ENCODE measurements around the gene SLX9. TPM values are rescaled to one million over a fixed set of nuclear protein-coding genes. Genes with fewer than 3 reads are reported as not detected.
A peak's percentile ranks its signal among the peaks of the same experiment; 100 is the strongest.

Gene SLX9
- total and polyA plus RNA-seq, 7 experiments from 2014 or later = 13.2 to 46.4 (median 19.2) TPM

- no peak overlapping the region for H3K27ac Mint-ChIP-seq
- ATAC-seq = no peak
- H3K27ac ChIP-seq (ENCODE audit: low read depth, low read length) = no peak overlapping the region
- CTCF ChIA-PET = no interaction called here
- no peak overlapping the region for H3K4me3 ChIP-seq (ENCODE audit: low read length)
- intact Hi-C loops (cut with micrococcal nuclease) = no loop called here
- H3K27me3 Mint-ChIP-seq = no peaks in the 10 kb centered on the region
- H3K36me3 Mint-ChIP-seq = peaks cover 0 to 46% (median 18%) of the 10 kb centered on the region in 5 donors
- H3K9me3 Mint-ChIP-seq = no peaks in the 10 kb centered on the region
- no peak for DNase-seq
- no peak overlapping the region for H3K4me3 Mint-ChIP-seq
- H3K4me1 ChIP-seq (ENCODE audit: control insufficient read depth in 2 of 2, insufficient read depth in 2 of 2, low read length in 2 of 2) = peaks cover 9% of the 10 kb centered on the region in 2 donors
- no peaks in the 10 kb centered on the region for H3K9me3 ChIP-seq (ENCODE audit: control insufficient read depth in 2 of 3, low read length in 3 of 3)
- POLR2A ChIA-PET = no interaction called here
- H3K36me3 ChIP-seq (ENCODE audit: control insufficient read depth in 2 of 3, insufficient read depth in 3 of 3, low read length in 3 of 3) = peaks cover 0 to 63% (median 4%) of the 10 kb centered on the region in 3 experiments
- no peaks in the 10 kb centered on the region for H3K27me3 ChIP-seq (ENCODE audit: control insufficient read depth in 2 of 2, insufficient read depth in 2 of 2, low read length in 2 of 2)
- peaks cover 21 to 33% (median 25%) of the 10 kb centered on the region in 7 donors for H3K4me1 Mint-ChIP-seq
Observed at GRCh38 chr21:44960141-44961092, 20.6 kb downstream of the SLX9 start.

DNA sequence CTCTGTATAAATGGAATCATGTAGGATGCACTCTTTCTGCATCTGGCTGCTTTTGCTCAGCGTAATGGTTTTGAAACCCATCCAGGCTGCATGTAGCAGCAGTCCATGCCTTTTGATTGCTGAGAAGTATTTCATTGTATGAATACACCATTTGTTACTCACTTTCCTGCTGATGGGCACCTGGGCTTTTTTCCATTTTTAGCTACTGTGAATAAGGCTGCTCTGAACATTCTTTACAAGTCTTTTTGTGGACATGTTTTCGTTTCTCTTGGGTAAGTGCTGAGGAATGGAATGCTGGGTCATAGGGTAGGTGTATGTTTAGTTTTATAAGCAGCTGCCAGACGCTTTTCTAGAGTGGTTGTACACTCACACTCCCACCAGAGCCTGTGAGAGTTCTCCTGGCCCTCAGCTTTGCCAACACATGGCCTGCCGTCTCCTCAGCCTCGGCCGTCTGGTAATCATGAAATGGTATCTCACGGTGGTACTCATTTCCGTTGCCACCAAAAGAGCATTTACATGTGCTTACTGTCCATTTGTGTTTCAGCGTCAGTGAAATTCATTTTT, 22.7 kb downstream of the SLX9 start:
- no peaks in the 10 kb centered on the region for H3K9me3 ChIP-seq (ENCODE audit: control insufficient read depth in 2 of 3, low read length in 3 of 3)
- peaks cover 14 to 28% of the 10 kb centered on the region in 2 donors for H3K4me1 ChIP-seq (ENCODE audit: control insufficient read depth in 2 of 2, insufficient read depth in 2 of 2, low read length in 2 of 2)
- Mint-ChIP-seq H3K27ac (peak overlapping the region in 1 of 9 donors; percentile 4), H3K27me3 (no peaks in the 10 kb centered on the region), H3K4me3 (no peak overlapping the region), H3K4me1 (peaks cover 28 to 42% (median 38%) of the 10 kb centered on the region in 7 donors), H3K36me3 (peaks cover 0 to 36% (median 12%) of the 10 kb centered on the region in 5 donors), H3K9me3 (no peaks in the 10 kb centered on the region)
- no peak overlapping the region for H3K27ac ChIP-seq (ENCODE audit: low read depth, low read length)
- ATAC-seq (no peak), DNase-seq (no peak)
- POLR2A ChIA-PET = no interaction called here
- no peaks in the 10 kb centered on the region for H3K27me3 ChIP-seq (ENCODE audit: control insufficient read depth in 2 of 2, insufficient read depth in 2 of 2, low read length in 2 of 2)
- CTCF ChIA-PET = interaction anchor here (1.1 to 2.8 kb wide), 2 partner anchors 13 to 176 kb away, joined by 4 to 9 read pairs; no protein-coding TSS in a partner anchor
- no peak overlapping the region for H3K4me3 ChIP-seq (ENCODE audit: low read length)
- intact Hi-C loops (cut with micrococcal nuclease) = no loop called here
- peaks cover 0 to 50% (median 6%) of the 10 kb centered on the region in 3 experiments for H3K36me3 ChIP-seq (ENCODE audit: control insufficient read depth in 2 of 3, insufficient read depth in 3 of 3, low read length in 3 of 3)

GRCh38 chr21:44964381-44964780, 24.6 kb downstream of the SLX9 start:
- peaks cover 0 to 33% (median 12%) of the 10 kb centered on the region in 5 donors for H3K36me3 Mint-ChIP-seq
- no peaks in the 10 kb centered on the region for H3K27me3 Mint-ChIP-seq
- Histone ChIP-seq H3K4me3 (ENCODE audit: low read length) (no peak overlapping the region), H3K4me1 (ENCODE audit: control insufficient read depth in 2 of 2, insufficient read depth in 2 of 2, low read length in 2 of 2) (peaks cover 14 to 34% of the 10 kb centered on the region in 2 donors), H3K36me3 (ENCODE audit: control insufficient read depth in 2 of 3, insufficient read depth in 3 of 3, low read length in 3 of 3) (peaks cover 0 to 42% (median 7%) of the 10 kb centered on the region in 3 experiments), H3K27ac (ENCODE audit: low read depth, low read length) (no peak overlapping the region), H3K27me3 (ENCODE audit: control insufficient read depth in 2 of 2, insufficient read depth in 2 of 2, low read length in 2 of 2) (no peaks in the 10 kb centered on the region), H3K9me3 (ENCODE audit: control insufficient read depth in 2 of 3, low read length in 3 of 3) (no peaks in the 10 kb centered on the region)
- H3K27ac Mint-ChIP-seq = peak overlapping the region in 1 of 9 donors; percentile 57
- no peak for DNase-seq
- H3K4me3 Mint-ChIP-seq = peak overlapping the region in 5 of 10 donors; percentile 12 to 77 (median 50)
- ATAC-seq = no peak
- H3K9me3 Mint-ChIP-seq = no peaks in the 10 kb centered on the region
- intact Hi-C loops (cut with micrococcal nuclease) = no loop called here
- CTCF ChIA-PET = interaction anchor here (1.0 to 2.8 kb wide), 2 partner anchors 15 to 164 kb away, joined by 3 to 9 read pairs; no protein-coding TSS in a partner anchor
- peaks cover 31 to 54% (median 45%) of the 10 kb centered on the region in 7 donors for H3K4me1 Mint-ChIP-seq
- POLR2A ChIA-PET = interaction anchor here (0.7 to 1.2 kb wide), 2 partner anchors 23 to 51 kb away, joined by 3 read pairs; no protein-coding TSS in a partner anchor

GRCh38 chr21:44965251-44966022, 25.6 kb downstream of the SLX9 start:
- H3K27ac ChIP-seq (ENCODE audit: low read depth, low read length) = no peak overlapping the region
- Mint-ChIP-seq H3K27ac (peak overlapping the region in 5 of 9 donors; percentile 0 to 52 (median 8)), H3K4me3 (peak overlapping the region; percentile 54 to 81 (median 71)), H3K27me3 (no peaks in the 10 kb centered on the region), H3K9me3 (no peaks in the 10 kb centered on the region), H3K36me3 (peaks cover 0 to 38% (median 12%) of the 10 kb centered on the region in 5 donors), H3K4me1 (peaks cover 38 to 63% (median 54%) of the 10 kb centered on the region in 7 donors)
- CTCF ChIA-PET = interaction anchor here (1.1 to 1.3 kb wide), 2 partner anchors 163 to 173 kb away, joined by 3 to 4 read pairs; no protein-coding TSS in a partner anchor
- peaks cover 14 to 34% of the 10 kb centered on the region in 2 donors for H3K4me1 ChIP-seq (ENCODE audit: control insufficient read depth in 2 of 2, insufficient read depth in 2 of 2, low read length in 2 of 2)
- POLR2A ChIA-PET = no interaction called here
- H3K36me3 ChIP-seq (ENCODE audit: control insufficient read depth in 2 of 3, insufficient read depth in 3 of 3, low read length in 3 of 3) = peaks cover 0 to 32% (median 4%) of the 10 kb centered on the region in 3 experiments
- DNase-seq (peak in 5 of 9 donors; percentile 18 to 51 (median 21)), ATAC-seq (peak; percentile 44)
- intact Hi-C loops (cut with micrococcal nuclease) = no loop called here
- H3K27me3 ChIP-seq (ENCODE audit: control insufficient read depth in 2 of 2, insufficient read depth in 2 of 2, low read length in 2 of 2) = no peaks in the 10 kb centered on the region
- H3K4me3 ChIP-seq (ENCODE audit: low read length) = peak overlapping the region; percentile 32
- H3K9me3 ChIP-seq (ENCODE audit: control insufficient read depth in 2 of 3, low read length in 3 of 3) = no peaks in the 10 kb centered on the region

- Mint-ChIP-seq H3K9me3 (no peaks in the 10 kb centered on the region), H3K4me3 (peak overlapping the region in 7 of 10 donors; percentile 12 to 81 (median 62)), H3K4me1 (peaks cover 38 to 64% (median 54%) of the 10 kb centered on the region in 7 donors)
Observed at GRCh38 chr21:44966135-44967081, 26.6 kb downstream of the SLX9 start.

More at GRCh38 chr21:44966135-44967081, 26.6 kb downstream of the SLX9 start:
- intact Hi-C loops (cut with micrococcal nuclease) = no loop called here
- DNase-seq (no peak), ATAC-seq (no peak)
- H3K36me3 Mint-ChIP-seq = peaks cover 0 to 30% (median 9%) of the 10 kb centered on the region in 5 donors
- H3K9me3 ChIP-seq (ENCODE audit: control insufficient read depth in 2 of 3, low read length in 3 of 3) = no peaks in the 10 kb centered on the region
- peaks cover 14 to 34% of the 10 kb centered on the region in 2 donors for H3K4me1 ChIP-seq (ENCODE audit: control insufficient read depth in 2 of 2, insufficient read depth in 2 of 2, low read length in 2 of 2)
- peaks cover 0 to 29% (median 3%) of the 10 kb centered on the region in 3 experiments for H3K36me3 ChIP-seq (ENCODE audit: control insufficient read depth in 2 of 3, insufficient read depth in 3 of 3, low read length in 3 of 3)
- no peak overlapping the region for H3K4me3 ChIP-seq (ENCODE audit: low read length)
- H3K27ac ChIP-seq (ENCODE audit: low read depth, low read length) = no peak overlapping the region
- no peak overlapping the region for H3K27ac Mint-ChIP-seq
- H3K27me3 ChIP-seq (ENCODE audit: control insufficient read depth in 2 of 2, insufficient read depth in 2 of 2, low read length in 2 of 2) = no peaks in the 10 kb centered on the region
- ChIA-PET POLR2A (interaction anchor here (1.1 kb wide), 1 partner anchor 73 kb away, joined by 3 read pairs; no protein-coding TSS in a partner anchor), CTCF (interaction anchor here (0.5 to 1.3 kb wide), 2 partner anchors 163 to 172 kb away, joined by 3 to 4 read pairs; no protein-coding TSS in a partner anchor)
- H3K27me3 Mint-ChIP-seq = no peaks in the 10 kb centered on the region
